GDM1 (cell line): Measurements from ENCODE around the gene SLC12A1.
"Not testable (repeated sequence)": the region's sequence is repeated elsewhere in the genome, so short reads cannot be mapped to it uniquely, and the experiment has no call there.

Experiments used
- DNase-seq: peaks from one replicate; lab custom pipeline; 2025; lab: John Stamatoyannopoulos, UW

Gene SLC12A1

DNA sequence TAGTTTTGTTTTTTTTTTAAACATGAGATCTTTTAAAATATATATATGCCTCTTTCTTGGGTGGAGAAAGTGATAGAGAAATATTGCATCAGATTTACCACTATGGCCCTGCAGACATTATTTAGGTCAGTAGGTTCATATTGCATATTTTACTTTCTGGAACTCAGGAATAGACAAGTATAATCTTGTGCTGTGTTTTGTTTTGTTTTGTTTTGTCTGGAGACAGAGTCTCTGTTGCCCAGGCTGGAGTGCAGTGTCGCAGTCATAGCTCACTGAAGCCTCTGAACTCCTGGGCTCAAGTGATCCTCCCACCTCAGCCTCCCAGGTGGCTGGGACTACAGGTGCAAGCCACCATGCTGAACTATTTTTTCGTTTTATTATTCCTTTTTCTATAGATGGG lies 103.6 kb downstream of the SLC12A1 start:
- no peak for DNase-seq

DNA sequence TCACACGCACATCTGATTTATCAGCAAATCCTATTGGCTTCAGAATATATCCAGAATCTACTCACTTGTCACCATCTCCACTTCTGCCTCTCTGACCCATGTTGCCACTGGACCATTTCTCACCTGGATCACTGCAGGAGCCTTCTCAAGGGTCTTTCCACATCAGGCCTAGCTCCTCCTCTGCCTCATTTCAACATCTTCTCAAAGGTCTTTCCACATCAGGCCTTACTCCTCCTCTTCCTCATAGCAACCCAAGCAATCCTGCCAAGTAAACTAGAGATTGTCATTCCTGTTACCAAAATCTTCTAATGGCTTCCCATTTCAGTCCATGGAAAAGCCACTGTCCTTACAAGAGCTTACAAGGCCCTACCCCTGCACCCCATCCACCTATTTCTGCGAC lies 107.1 kb downstream of the SLC12A1 start:
- DNase-seq, result no peak

DNA sequence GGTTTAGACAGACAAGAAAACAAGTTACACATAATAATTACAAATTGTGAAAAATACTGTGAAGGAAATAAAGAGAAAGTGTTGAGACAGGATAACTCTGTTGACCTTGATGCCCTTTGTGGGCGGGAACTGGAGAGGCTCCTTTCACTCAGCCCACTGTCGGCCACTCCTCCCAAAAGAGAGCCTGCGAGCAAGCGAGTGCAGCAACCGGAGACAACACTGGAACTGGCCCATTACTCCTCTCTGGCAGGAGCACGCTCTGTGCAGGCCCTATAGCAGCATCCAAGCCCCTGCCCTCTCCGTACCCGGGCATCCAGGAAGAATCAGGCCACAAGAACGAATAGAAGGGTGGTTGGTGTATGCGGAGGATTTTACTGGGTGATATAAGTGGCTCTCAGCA lies 108.9 kb downstream of the SLC12A1 start:
- no peak for DNase-seq

DNA sequence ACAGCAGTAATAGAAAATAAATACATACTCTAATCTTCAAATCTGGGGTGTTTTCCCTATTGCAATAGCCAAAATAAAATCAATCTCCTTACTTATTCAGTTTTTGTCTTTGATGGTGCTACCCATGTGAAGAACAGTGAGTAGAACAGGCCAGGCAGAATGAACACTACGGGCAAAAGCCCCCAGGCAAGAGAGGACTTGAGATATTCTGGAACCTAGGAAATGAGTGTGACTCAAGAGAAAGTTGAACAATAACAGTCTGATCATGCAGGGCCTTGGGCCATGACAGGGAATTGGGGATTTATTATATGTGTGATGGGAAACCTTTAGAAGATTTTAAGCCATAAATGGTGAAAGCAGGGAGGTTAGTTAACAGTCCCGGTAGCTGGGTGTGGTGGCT lies 111.1 kb downstream of the SLC12A1 start:
- DNase-seq, result no peak

DNA sequence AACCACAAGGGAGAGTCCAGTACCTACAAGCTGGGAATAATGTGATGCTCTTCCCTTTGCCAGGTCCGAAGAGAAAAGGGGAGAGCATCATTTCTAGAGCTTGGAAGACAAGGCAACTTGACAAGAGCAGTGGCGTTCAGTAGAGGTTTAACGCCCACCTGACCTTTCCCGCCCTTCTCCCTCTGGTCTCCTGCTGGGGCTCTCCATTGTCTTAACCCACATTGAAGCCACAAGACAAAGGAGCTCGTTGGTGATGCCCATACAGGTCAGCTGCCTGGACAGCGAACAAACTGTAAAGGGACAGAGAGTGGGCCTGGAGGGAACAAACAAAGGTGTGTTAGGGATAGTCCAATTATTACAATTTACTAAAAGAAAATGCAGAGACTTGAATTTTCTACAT lies 112.0 kb downstream of the SLC12A1 start:
- no peak for DNase-seq

DNA sequence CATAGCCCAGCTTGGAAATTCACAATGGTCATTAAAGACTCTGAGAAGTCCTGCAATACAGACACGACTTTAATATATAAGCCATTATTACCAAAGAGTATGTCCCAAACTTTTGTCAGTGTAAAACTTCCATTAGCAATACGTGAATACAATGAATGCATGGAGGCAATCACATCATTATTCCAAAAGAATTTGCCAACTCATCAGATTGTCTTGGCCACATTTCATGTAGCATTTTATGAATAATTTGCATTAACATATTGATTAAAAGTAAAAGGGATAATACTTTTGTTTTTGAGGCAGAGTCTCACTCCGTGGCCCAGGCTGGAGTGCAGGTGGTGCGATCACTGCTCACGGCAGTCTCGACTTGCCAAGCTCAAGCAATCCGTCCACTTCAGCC lies 117.2 kb downstream of the SLC12A1 start:
- no peak for DNase-seq

DNA sequence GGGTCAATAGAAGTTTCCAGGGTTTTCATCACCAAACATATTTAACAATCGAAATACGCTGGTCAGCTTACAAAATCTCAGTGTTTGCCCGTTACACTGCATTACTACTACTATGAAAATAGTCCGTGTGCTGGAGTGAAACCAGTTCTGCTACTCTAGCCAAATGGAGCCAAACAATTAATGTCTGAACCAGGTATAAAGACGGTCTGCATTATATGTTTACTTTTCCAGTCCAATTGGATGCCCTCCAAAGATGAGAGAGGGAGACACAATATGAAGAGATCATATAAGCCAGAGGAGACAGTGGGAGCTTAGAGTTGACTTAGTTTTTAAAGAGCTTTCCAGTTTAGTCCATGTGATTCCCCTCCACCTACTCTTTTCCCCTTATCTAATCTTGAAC lies 118.8 kb downstream of the SLC12A1 start:
- DNase-seq, result no peak

DNA sequence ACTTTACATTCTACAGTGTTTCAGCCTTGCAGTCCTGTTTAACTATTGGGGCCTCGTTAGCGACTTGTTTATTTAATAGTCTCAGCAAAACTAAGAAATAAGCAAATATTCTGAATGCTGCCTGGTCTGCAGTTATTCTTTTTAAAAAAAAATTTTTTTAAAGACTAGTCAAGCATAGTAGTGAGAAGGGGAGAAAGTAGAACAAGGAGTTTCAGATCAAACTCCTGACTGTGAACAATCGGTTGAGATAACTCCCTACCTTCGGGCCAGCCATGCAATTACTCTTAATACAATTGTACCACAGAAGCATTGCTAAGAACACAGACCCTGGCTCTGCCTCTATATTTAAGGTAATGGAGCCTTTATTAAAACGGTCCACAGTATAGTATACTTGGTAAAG lies 119.3 kb downstream of the SLC12A1 start:
- DNase-seq, result no peak

DNA sequence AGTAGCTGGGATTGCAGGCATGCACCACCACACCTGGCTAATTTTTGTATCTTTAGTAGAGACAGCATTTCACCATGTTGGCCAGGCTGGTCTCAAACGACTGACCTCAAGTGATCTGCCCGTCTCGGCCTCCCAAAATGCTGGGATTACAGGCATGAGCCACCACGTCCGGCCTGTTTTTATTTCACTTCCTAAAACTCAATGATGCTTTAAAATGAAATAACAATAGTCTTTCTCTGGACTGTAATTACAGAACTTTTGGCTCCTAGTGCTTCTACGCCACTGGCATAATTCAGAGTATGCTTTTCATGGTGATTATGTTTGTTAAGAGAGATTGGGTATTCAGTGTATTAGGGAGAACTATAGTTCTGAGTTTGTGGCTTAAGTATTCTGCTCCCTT lies 120.1 kb downstream of the SLC12A1 start:
- DNase-seq, result not testable (repeated sequence)

DNA sequence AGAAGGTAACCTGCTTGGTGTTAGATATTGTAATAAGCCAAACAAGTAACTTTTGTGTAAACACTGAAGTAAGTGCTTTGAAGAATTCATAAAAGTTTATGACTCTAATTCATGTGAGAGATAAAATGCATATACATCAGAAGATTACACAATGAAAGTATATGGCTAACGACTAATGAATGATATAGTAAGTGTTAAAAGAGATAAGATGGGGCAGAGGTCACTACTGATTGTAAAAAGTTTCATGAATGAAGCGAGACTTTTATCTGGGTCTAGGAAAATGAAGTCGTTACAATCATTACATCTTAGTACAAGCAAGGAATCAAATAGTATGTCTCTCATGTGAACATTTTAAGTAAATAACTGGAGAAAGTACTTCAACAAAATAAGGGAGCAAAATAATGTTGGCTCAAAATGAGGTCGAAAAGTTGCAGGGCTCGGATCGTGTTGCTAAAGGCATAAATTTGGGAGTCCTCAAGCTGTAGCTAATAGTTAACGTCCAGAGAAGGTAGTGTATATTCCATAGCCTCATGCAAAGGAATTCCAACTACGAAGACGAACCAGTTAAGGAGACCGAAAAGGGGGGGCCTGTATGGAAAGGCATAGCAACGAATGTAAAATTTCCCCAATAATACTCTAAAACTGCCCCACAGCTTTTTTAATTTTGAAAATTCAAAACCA lies 124.1 kb downstream of the SLC12A1 start:
- no peak for DNase-seq

DNA sequence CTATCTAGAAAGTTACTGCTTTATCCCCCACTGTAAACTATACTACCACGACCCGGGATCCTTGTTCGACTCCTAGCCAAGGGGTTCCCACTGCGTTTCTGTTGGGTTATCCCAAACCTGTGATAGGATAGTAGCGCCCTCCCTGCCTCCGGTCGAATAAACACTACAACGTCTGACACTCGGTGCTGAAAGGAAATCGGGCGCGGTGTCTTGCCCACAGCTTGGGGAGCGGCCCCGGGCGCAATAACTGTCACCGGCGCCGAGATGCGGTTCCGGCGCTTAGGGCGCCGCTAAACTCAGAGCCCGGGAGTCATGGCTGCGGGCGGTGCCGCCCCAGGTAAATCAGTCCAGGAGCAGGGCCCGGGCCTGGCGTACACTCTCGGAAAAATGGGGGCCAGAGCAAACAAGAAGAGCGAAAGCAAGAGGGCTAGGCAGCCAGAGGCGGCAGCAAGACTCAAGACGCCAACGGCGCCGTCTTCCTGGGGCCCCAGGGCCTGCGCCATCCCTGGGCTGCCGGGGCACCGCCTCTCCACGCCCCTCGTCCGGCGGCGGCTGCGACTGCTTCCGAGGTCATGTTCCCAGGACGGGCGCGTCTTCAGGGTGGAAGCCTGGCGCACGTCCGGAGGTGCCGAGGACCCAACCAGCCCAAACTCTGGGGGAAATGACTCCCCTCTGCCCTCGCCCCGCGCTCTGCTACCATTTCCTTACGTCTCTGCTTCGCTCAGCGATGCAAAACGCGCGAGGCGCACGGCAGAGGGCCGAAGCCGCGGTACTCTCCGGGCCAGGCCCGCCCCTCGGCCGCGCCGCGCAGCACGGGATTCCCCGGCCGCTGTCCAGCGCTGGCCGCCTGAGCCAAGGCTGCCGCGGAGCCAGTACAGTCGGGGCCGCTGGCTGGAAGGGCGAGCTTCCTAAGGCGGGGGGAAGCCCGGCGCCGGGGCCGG lies 125.0 kb downstream of the SLC12A1 start, which contains the start of gene DUT:
DUT (plus strand) TSS at position 575 of the 941 bp plus-strand sequence; CDS start at position 662, 87 bp downstream.
- DNase-seq, result peak; percentile 85

DNA sequence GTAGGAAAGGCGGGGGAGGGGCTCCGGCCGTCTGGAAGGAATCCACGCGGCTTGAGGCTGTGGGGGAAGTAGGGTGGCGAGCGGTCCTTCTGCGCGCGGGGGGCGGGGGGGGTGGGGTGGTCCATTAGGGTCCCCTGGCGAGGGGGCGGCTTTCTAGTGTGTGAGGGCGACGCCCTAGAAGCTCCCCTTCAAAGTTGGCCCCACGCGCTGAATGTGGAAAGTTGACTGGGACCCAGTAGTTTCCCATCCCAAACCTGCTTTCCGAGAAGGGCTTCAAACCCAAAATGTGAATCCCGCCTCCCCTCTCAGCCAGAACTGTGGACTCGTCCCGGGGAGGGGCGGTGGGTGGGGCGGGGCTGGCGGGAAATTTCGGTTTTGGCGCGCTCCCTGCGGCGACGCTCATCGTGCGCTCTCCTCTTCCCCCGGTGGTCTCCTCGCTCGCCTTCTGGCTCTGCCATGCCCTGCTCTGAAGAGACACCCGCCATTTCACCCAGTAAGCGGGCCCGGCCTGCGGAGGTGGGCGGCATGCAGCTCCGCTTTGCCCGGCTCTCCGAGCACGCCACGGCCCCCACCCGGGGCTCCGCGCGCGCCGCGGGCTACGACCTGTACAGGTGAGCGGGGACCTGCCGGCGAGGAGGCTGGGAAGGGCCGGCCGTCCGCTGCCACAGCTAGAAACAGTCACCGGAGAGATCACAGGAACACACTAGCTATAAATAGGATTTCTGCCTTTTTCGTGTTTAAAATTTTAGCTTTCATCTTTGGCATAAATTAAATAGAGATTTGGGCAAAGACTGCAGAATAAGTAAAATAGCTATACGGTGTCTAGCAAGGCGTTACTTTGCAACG lies 125.9 kb downstream of the SLC12A1 start:
- peak; percentile 66 for DNase-seq

DNA sequence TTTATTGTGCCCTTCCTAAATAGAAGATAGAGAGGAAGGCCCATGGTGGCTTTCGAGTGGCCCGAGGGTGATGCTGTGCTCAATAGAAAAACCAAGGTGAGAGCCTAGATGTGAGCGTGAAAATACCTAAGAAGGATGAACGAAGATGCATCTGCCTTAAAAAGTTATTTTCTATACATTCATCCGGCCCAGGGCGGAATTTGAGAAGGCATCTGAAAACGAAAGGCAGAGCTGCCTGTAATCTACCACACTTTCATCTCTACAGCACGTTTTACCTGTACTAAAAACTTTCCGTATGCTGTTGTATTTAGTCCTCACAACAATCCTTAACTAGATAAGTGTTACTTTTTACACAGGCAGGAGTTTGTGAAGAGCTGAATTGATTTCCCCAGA lies 126.5 kb downstream of the SLC12A1 start:
- DNase-seq, result no peak

DNA sequence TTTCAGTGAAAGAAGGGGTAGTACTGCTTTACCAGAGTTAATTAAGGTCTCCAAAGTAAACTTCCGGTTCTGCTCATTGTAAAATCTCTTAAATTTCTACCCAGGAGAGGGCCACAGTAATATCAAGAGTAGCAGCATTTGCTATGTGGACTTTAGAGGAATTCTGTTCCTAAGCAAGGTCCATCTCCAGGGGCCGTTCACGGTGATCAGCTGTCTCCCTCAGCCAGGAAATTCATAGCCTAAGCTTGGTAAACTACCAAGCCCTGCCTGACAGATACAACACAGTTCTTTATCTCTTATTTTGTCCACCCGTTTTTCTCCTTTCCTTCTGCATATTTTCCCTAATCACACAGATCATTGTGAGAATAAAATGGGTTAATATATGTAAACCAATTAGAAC lies 127.4 kb downstream of the SLC12A1 start:
- DNase-seq, result no peak

DNA sequence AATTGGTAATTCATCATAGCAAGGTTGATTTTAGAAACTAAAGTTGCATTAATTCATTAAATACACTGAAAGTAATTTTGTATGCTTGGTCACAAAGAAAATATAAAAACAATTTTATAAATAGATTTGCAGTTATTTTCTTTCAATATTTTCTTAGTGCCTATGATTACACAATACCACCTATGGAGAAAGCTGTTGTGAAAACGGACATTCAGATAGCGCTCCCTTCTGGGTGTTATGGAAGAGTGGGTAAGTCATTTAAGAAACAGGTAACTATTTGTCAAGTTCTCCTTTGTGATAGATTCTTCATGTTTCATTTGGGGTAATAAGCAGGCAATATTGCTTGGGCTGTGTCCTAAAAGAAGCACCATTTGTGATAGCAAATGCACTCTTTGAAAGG lies 128.2 kb downstream of the SLC12A1 start:
- no peak for DNase-seq

DNA sequence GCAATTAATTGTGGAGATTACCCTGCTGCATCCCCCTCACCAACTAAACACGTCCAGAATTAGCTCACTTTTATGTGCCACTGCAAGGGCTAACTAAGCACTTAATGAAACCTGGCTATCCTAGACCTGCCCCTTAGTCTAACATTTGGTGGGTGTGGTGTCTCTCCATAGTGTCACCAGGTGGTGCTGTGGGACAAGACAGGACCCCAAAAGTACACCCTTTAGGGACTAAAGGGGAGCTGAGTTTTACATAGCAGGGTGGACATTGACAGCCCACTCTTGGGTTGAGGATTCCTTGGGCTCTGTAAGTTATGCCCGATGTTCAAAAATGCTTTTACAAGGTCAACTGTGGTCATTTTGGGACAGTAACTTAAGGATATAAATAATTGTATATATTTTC lies 130.8 kb downstream of the SLC12A1 start:
- DNase-seq, result no peak

DNA sequence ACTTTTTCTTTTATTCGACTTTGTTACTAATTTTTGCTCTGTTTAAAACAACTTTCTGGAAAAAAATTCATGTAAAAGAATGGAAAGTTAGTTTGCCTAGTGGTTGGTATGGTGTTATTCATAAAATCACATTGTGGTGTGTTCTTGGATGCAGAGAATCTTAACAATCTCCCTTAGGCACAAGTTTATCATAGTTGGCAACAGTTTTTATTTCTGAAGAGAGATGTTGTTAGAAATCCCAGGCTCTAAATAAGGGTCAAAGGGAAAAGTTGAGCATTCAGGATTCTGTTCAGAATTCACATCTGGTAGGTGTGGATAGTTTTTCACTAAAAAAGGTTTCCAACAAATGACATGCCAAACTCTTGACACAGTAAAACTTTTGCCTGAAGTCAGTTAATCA lies 131.5 kb downstream of the SLC12A1 start:
- DNase-seq, result no peak

DNA sequence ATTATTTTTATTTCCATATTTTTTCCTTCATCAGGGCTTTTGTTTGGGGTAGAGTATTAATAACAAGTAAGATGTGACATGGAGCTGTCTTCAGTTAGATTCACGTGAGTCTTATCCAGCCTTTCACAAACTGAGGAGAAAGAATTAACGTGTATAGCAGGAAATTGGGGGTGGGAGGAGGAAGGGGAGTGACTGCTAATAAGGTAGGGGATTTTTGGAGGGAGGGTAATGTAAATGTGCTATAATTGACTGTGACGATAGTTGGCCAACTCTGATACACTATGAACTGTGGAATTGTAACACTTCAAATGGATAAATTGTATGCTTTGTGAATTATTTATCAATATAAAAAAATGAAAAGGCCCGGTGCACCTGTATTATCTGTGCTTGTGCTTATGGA lies 134.0 kb downstream of the SLC12A1 start:
- DNase-seq, result no peak

DNA sequence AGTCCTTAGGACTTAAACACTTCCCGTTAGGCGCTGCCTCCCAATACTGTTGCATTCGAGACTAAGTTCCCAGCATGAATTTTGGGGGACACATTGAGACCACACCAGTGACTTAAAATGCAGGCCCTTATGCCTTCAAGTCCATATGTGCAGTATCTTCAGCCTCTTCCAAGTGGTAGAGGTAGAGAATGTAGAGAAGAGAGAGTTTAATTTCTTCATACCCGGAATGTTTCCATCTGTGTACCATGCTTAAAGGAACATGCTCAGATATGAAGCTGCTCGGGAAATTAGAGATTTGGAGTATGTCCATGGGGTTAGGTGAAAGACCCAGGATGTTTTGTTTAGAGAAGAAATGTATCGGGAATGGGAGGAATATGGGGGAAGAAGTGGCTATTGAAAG lies 137.8 kb downstream of the SLC12A1 start:
- DNase-seq, result no peak

DNA sequence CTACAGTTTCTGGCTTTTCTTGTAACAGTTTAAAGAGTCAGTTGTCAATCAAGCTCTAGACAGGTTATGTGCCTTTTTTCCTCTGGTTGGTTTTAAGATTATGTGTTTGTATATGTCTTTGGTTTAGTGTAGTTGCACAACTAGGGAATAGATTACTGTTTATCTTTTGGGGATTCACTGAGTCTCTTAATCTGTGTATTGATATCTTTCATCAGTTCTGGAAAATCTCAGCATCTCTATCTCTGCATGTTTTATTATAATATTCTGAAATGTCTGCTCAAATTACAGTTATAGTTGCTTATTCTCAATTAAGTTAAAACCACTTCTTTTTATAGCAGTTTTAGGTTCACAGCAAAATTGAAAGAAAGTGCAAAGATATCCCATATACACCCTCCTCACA lies 139.4 kb downstream of the SLC12A1 start:
- no peak for DNase-seq

DNA sequence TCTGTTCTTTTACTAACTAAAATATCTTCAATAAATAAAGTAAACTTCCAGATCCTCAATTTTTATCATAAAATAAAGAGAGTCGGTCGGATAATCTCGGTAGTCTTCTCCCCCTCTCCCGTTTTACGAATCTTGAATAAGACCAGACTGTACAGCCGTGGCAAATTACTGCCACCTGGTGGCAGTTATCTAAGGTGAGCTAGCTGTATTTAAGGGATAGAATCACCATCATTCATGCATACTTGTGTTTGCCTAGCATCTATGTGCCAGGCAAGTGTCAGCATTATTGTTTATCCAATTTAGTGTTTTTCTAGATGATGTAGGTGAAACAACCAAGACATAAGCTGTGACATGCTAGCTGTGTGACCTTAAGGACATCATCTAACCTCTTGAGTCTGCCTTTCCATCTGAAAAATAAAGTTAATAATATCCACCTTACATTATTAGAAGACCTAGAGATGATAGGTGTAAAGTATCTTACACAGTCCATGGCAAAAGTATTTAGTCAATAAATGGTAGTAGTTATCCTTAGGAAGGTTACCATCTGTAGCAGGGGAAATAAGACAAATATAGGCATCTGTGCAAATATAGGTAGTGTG lies 146.5 kb downstream of the SLC12A1 start:
- DNase-seq, result no peak
